NCI-H1417 treated with DMSO at 0.1 percent for 48 hours (cell line): Measurements from ENCODE around the gene FLOT2.
"Not testable (repeated sequence)": the region's sequence is repeated elsewhere in the genome, so short reads cannot be mapped to it uniquely, and the experiment has no call there.

Source experiments
- DNase-seq: peaks from one replicate; lab custom pipeline; 2025; lab: John Stamatoyannopoulos, UW

Gene FLOT2

GRCh38 chr17:28873839-28874238 lies 23.7 kb downstream of the FLOT2 start:
- no peak for DNase-seq

- no peak for DNase-seq
Observed at GRCh38 chr17:28871056-28871579, 26.4 kb downstream of the FLOT2 start.

- no peak for DNase-seq
Observed at GRCh38 chr17:28867276-28867675, 30.3 kb downstream of the FLOT2 start.

GRCh38 chr17:28865946-28866752 lies 31.4 kb downstream of the FLOT2 start:
- DNase-seq = no peak

- DNase-seq = no peak
Observed at GRCh38 chr17:28864991-28865849, 32.3 kb downstream of the FLOT2 start.

- no peak for DNase-seq
Observed at GRCh38 chr17:28863953-28864352, 33.6 kb downstream of the FLOT2 start.

- DNase-seq = no peak
Observed at GRCh38 chr17:28862561-28862960, 35.0 kb downstream of the FLOT2 start.

- DNase-seq = no peak
Observed at GRCh38 chr17:28861393-28862203, 35.9 kb downstream of the FLOT2 start.

- no peak for DNase-seq
Observed at GRCh38 chr17:28860363-28860808, 37.1 kb downstream of the FLOT2 start.

GRCh38 chr17:28858801-28859355 lies 38.7 kb downstream of the FLOT2 start:
- DNase-seq = no peak

GRCh38 chr17:28857905-28858800 lies 39.4 kb downstream of the FLOT2 start:
- no peak for DNase-seq

GRCh38 chr17:28856028-28856574 lies 41.4 kb downstream of the FLOT2 start:
- DNase-seq = no peak

GRCh38 chr17:28855336-28855679 lies 42.2 kb downstream of the FLOT2 start:
- DNase-seq = no peak

- peak; percentile 75 for DNase-seq
Observed at GRCh38 chr17:28854457-28855335, 42.8 kb downstream of the FLOT2 start, which contains the start of gene ERAL1. Gene ERAL1 (plus strand): TSS chr17:28855016. CDS start chr17:28855035, 19 bp downstream.

GRCh38 chr17:28853295-28853694 lies 44.2 kb downstream of the FLOT2 start:
- DNase-seq = no peak

- no peak for DNase-seq
Observed at GRCh38 chr17:28849281-28849680, 48.3 kb downstream of the FLOT2 start.

- DNase-seq = not testable (repeated sequence)
Observed at GRCh38 chr17:28848667-28849066, 48.9 kb downstream of the FLOT2 start.

- DNase-seq = not testable (repeated sequence)
Observed at GRCh38 chr17:28846699-28847098, 50.8 kb downstream of the FLOT2 start.

- no peak for DNase-seq
Observed at GRCh38 chr17:28846231-28846630, 51.3 kb downstream of the FLOT2 start.
